HepG2 (cell line): ENCODE data around the gene PPP1R18. TPM values are rescaled to one million over a fixed set of nuclear protein-coding genes. Genes with fewer than 3 reads are reported as not detected.

Experiments used
- BRF2 ChIP-seq: sonication (generic); formaldehyde crosslinking; IDR thresholded peaks from 2 replicates; pipeline ENCODE4 v1.8.1; 2022; ENCODE audit warnings: mild to moderate bottlenecking, missing genetic modification reagents
- GATA4 ChIP-seq: sonication (generic); IDR thresholded peaks from 2 replicates; pipeline ENCODE4 v1.6.1; 2016; ENCODE audit warnings: antibody characterized with exemption, low read depth, borderline replicate concordance
- HHEX ChIP-seq: IDR thresholded peaks from 2 replicates; pipeline ENCODE4 v1.6.1; 2016; ENCODE audit warnings: control low read depth
- HOMEZ ChIP-seq: IDR thresholded peaks from 2 replicates; pipeline ENCODE4 v1.6.1; 2016; ENCODE audit warnings: low read depth
- KDM1A ChIP-seq: IDR thresholded peaks from 2 replicates; pipeline ENCODE4 v1.6.1; 2016; ENCODE audit warnings: missing compliant biosample characterization
- POLR2G ChIP-seq: fragments of 200-400 bp; formaldehyde crosslinking; IDR thresholded peaks from 2 replicates; pipeline ENCODE4 v1.6.1; 2018; ENCODE audit warnings: mild to moderate bottlenecking, low read depth, low read length, moderate library complexity
- RORA ChIP-seq: sonication (generic); formaldehyde crosslinking; IDR thresholded peaks from 2 replicates; pipeline ENCODE4 v1.5.0; 2020; ENCODE audit warnings: mild to moderate bottlenecking, missing genetic modification reagents, moderate library complexity
- SALL1 ChIP-seq: sonication (generic); formaldehyde crosslinking; IDR thresholded peaks from 2 replicates; pipeline ENCODE4 v1.8.0; 2022; ENCODE audit warnings: mild to moderate bottlenecking, missing genetic modification reagents
- TOPORS ChIP-seq: sonication (generic); formaldehyde crosslinking; IDR thresholded peaks from 2 replicates; pipeline ENCODE4 v1.8.0; 2023; ENCODE audit warnings: mild to moderate bottlenecking, missing genetic modification reagents
- ZBTB7B ChIP-seq: sonication (generic); formaldehyde crosslinking; IDR thresholded peaks from 2 replicates; pipeline ENCODE4 v1.4.0; 2020; ENCODE audit warnings: missing genetic modification reagents
- ZC3H4 ChIP-seq: sonication (generic); formaldehyde crosslinking; IDR thresholded peaks from 2 replicates; pipeline ENCODE4 v1.4.0; 2020; ENCODE audit warnings: missing genetic modification reagents, borderline replicate concordance
- ZNF235 ChIP-seq: sonication (generic); formaldehyde crosslinking; IDR thresholded peaks from 2 replicates; pipeline ENCODE4 v1.8.1; 2023; ENCODE audit warnings: mild to moderate bottlenecking, missing genetic modification reagents, borderline replicate concordance
- ZNF251 ChIP-seq: sonication (generic); formaldehyde crosslinking; IDR thresholded peaks from 2 replicates; pipeline ENCODE4 v1.9.0; 2021; ENCODE audit warnings: mild to moderate bottlenecking, missing genetic modification reagents
- ZNF318 ChIP-seq: sonication (generic); formaldehyde crosslinking; IDR thresholded peaks from 2 replicates; pipeline ENCODE4 v1.4.0; 2020; ENCODE audit warnings: mild to moderate bottlenecking, missing genetic modification reagents
- ZNF354B ChIP-seq: sonication (generic); formaldehyde crosslinking; IDR thresholded peaks from 2 replicates; pipeline ENCODE4 v1.8.0; 2022; ENCODE audit warnings: mild to moderate bottlenecking, missing genetic modification reagents
- ZNF543 ChIP-seq: sonication (generic); formaldehyde crosslinking; IDR thresholded peaks from 2 replicates; pipeline ENCODE4 v1.4.0; 2020; ENCODE audit warnings: mild to moderate bottlenecking, missing genetic modification reagents
- ZNF629 ChIP-seq: sonication (generic); formaldehyde crosslinking; conservative IDR thresholded peaks from 2 replicates; pipeline ENCODE4 v1.5.0; 2020; ENCODE audit warnings: missing genetic modification reagents
- polyA plus RNA-seq, 8 experiments: library from polyadenylated mRNA; depleted of rRNA in 3 of 8; stranded (reverse) in 7 of 8; unstranded in 1 of 8; fragments of >200 nt; fragmentation: Illumina TruSeq in 4 of 8; extraction: Trizol in 4 of 8; gene quantifications; 2 replicates each; pipeline versions ENCODE4 v1.2.1 to v1.2.3, GENCODE V29; 2011 to 2016; ENCODE audit warnings: low read depth in 4 of 8, missing spikeins in 1 of 8, mixed read lengths in 1 of 8; ENCODE audit not compliant: insufficient read depth in 1 of 8
- total RNA-seq, 5 experiments: library from RNA; depleted of rRNA; stranded (reverse); fragments of >200 nt; fragmentation: Illumina TruSeq; extraction: Trizol; gene quantifications; 2 replicates each; pipeline ENCODE4 v1.2.3, GENCODE V29; 2016; ENCODE audit warnings: low read depth in 1 of 5
- TF ChIP-seq, protein P1 (sequence below): IDR thresholded peaks from 2 replicates; pipeline ENCODE4 v1.6.1; 2018; ENCODE audit warnings: missing genetic modification reagents, mild to moderate bottlenecking, missing compliant biosample characterization

The PPP1R18 gene
- total and polyA plus RNA-seq, 2 of the 13 experiments (the other 11 are each of a cell fraction or from before 2014, with no cell fraction given) = 4.9 to 9.2 TPM

DNA sequence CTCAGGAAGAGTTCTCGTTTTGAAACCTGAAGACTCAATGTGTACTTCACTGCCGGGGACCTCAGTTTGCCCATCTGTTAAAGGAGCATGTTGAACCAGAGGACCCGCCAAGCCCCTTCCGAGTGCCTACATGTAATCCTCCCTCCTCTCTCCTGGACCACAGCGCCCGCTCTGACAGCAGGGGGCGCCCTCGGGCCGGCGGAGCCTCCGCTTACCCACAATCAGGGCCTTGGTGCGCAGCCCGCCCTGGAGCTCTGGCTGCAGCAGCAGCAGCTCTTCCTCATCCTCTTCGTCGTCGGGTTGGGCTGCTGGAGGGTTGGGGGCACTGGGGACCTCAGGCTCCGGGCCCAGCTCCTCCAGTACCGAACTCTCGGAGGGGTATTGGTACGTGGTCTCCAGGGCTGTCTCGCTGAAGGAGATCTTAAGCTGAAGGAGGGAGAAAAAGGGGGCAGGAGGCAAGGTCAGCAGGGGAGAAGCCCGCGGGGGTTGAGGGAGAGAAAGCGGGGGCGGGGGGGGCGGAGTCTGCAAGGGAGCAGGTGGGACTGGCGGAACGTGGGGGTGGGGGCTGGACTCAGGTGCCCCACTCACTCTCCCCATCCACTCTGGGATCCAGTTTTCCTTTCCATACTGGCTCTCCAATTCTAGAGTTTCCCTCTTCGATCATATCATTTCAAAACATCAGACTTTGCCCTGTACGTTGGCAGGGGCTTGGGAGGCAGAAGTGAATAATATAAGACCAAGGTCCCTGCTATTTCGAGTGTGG lies 7.3 kb downstream of the PPP1R18 start (continued):
- no peak; the same call in 1 of the 2 replicates for TF ChIP-seq ZNF318 (CRISPR knock-in tag)
- peak; percentile 74; the same call in 1 of the 2 replicates for TF ChIP-seq BRF2 (CRISPR knock-in tag)
- TF ChIP-seq ZNF235 = peak; percentile 70; the same call in 1 of the 2 replicates
- no peak for TF ChIP-seq ZNF251
- no peak for TF ChIP-seq GATA4
- TF ChIP-seq ZBTB7B (CRISPR knock-in tag) = peak; percentile 81
- peak; percentile 74; the same call in 1 of the 2 replicates for TF ChIP-seq KDM1A (CRISPR knock-in tag)
- 0 out of 2 replicates have a peak, but pooled peaks have one; percentile 21 for TF ChIP-seq TOPORS (CRISPR knock-in tag)
- peak; percentile 89; the same call in 1 of the 2 replicates for TF ChIP-seq ZNF354B (CRISPR knock-in tag)
- no peak for TF ChIP-seq HHEX
- TF ChIP-seq RORA (CRISPR knock-in tag) = no peak
- TF ChIP-seq POLR2G = no peak
- TF ChIP-seq ZNF629 (CRISPR knock-in tag) = peak; percentile 93
- no peak for TF ChIP-seq ZNF543
- peak; percentile 83 for TF ChIP-seq SALL1 (CRISPR knock-in tag)
- TF ChIP-seq HOMEZ (CRISPR knock-in tag) = 0 out of 2 replicates have a peak, but pooled peaks have one; percentile 43
- no peak for TF ChIP-seq ZC3H4 (CRISPR knock-in tag)
- TF ChIP-seq, protein P1, sequence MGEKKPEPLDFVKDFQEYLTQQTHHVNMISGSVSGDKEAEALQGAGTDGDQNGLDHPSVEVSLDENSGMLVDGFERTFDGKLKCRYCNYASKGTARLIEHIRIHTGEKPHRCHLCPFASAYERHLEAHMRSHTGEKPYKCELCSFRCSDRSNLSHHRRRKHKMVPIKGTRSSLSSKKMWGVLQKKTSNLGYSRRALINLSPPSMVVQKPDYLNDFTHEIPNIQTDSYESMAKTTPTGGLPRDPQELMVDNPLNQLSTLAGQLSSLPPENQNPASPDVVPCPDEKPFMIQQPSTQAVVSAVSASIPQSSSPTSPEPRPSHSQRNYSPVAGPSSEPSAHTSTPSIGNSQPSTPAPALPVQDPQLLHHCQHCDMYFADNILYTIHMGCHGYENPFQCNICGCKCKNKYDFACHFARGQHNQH (CRISPR knock-in tag) = peak; percentile 88; the same call in 1 of the 2 replicates
